Measurements from ENCODE around the gene JADE1.

Gene JADE1

DNA sequence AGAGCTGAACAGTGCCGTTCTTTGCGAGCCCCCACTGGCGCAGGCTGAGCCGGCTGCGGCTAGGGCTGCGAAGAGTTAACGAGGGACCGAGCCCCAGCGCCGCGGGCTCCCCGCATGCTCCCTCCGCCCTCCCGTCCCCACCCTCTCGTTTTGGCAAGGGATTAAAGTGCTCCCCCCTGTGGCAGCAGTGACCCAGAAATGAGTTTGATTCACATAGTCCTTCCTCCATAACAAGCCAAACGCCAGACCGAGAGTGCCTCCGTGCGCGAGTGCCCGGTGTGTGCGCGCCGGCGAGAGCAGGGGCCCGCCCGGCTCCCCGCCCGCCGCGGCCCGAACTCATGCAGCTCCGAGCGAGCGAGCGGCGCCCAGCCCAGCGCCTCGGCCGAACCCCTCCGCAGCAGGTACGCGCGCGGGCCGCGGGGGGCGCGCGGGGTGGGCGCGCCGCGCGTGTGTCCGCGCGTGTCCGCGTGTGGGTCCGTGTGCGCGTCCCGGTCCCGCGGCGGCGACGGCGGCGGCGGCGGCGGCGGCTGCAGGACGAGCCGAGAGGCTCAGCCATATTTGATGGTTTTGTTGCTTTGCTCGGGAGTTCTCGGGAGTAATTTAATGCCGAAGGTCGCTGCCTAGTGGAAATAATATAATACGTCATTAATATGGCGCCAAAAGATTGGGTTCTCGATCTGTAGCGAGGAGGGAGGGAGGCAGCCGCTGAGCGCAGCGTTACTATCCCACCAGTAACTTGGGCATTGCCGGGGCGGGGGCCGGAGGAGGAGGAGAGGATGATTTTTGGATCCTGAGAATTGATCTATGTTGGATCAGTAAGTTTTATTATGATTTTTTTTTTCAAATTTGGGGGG is at the start of gene JADE1:
Gene JADE1 (plus strand): TSS at position 224 of the 854 bp plus-strand sequence. CDS start 22,059 bp downstream, outside the sequence.
- DNase-seq, result peak; percentile 97

DNA sequence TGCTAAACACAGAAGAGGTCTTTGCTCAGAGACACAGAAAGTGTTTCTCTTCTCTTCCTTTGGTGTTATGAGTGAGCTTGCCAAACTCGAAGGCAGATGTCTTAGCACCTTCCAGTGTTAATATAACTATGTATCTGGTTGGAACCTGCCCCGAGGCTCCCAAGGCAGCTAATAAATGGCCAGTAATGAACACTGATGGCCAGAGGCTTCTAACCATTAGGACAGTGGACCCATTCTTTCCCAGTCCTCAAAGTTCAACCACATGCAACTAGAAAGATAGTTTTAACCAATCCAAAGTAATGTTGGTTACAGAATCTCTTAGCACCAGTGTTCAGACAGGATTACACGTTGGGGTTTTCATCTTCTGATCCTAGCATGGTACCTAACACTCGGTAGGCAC is 42.7 kb upstream of the JADE1 start:
- no peak for DNase-seq

DNA sequence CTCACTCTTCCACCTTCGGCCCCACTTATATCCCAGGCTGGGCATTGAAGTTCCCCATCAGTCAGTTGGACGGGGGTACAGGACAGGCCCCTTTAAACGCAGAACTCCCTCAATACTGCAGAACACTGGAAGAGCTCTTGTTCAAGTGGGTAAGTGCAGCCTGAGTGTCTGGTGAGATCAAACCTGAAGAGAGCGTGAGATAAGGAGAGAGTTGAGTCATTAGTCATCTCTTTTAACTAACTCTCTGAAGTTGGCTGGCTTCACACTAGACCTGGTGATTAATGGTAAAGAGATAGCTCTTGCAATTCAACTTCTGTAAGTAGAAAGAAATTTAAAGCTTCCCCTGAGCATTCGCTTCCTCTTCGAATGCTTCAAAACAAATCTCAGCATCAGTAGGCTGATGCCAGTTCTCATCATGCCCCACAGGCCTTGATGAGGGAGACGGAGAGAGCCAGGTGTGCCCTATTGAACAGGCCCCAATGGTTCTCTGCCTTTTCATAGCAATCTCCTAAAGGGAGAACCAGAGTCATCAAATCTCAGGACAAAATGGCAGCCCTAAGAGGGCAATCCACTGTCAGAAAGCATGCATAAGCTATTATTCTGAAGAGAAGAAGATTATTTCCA is 41.0 kb upstream of the JADE1 start:
- peak; percentile 63 for DNase-seq

DNA sequence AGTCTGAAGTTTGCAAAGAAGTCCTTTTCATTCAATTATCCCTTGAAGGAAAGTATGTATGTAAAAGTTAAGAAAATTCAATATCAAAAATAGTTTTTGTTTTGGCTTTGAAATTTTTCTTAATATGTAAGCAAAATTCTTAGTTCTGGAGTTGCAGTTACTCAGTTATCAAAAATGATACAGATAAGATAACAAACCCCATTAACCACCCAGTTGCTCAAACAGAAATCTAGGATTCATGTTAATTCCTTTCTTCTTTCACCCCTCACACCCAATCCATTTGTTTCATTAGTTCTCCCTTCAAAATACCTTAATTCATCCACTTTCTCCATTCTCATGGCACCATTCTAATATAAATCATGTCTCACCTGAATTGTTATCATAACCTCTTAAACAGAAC is 40.5 kb upstream of the JADE1 start:
- DNase-seq, result no peak

DNA sequence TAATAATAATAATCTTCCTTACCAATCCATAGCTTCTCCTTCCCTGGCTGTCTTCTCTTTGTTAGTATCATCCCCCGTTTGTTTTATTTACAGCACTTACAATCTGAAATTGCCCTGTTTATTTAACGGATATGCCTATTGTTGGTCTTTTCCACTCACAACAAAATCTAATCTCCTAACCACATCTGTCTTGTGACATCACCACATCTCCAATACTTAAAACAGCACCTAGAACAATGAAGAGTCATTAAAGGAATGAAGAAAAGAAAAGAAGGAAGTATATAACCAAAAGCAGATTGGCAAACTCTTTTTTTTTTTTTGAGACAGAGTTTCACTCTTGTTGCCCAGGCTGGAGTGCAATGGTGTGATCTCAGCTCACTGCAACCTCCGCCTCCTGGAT is 38.7 kb upstream of the JADE1 start:
- no peak for DNase-seq

DNA sequence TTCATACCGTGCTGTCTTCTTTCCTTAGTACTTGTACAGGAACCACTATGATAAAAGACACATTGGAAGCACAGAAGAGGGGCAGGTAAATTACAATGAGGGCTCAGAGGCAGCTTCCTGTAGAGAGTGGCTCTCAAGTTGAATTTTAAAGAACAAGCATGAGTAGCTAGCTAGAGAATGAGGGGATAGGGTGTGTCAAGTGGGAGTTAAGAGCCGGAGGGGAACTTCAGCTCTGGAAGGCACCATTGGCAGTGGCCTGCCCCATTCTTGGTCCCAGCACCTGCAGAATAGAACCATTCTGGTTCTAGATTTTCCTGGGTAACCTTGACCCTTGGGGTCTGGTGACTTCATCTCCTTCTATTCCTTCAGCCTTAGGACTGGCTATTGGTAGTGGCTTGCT is 34.0 kb upstream of the JADE1 start:
- DNase-seq, result no peak

DNA sequence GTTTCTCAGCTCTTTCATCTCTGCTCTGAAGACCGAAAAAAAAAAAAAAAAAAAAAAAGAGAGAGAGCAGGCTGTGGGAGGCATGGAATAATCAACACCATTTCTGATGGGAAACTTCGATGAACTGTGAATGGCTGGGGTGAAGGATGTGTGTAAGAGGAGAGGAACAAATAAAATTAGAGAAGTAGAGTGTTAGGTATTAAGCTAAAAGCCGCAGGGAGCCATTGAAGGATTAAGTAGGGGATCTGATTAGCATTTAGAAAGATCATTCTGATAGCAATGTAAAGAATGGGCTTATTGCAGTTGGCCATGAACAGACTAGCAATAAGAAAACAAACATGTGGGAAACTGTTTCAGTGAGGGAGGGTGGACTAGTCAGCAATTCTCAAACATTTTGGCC is 33.6 kb upstream of the JADE1 start:
- DNase-seq, result no peak

DNA sequence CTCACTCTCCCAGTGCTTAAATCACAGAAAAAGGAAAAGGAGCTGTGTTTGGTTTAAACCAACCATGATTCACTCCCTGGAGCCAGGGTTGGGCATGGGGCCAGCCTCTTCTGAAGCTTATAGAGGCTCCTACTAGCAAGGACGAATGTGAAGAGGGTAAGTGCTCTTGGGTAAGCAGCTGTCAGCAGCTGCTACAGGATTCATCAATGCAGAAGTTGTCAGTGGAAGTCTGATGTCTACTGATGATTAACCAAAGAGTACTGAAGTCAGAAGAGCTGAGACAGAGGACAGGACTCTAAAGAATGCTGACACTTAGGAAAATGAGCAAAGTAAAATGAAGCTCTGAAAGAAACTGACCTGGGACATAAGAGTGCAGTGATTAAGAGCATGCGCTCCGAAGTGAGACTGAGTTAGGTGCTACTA is 32.7 kb upstream of the JADE1 start:
- DNase-seq, result peak; percentile 100

DNA sequence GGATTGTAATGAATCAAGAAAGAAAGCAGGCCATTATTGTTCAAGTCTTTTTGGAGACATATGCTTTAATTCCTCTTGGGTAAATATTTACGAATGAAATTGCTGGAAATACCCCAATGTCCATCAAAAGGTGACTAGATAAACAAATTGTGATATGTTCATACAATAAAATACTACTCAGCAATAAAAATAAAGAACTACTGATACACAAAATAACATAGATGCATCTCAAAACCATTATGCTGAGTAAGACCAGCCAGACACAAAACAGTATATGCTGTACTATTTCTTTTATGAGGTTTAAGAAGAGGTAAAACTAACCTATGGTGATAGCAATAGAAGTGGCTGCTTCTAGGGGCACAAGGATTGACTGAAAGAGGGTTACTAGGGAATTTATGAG is 28.8 kb upstream of the JADE1 start:
- DNase-seq, result no peak

DNA sequence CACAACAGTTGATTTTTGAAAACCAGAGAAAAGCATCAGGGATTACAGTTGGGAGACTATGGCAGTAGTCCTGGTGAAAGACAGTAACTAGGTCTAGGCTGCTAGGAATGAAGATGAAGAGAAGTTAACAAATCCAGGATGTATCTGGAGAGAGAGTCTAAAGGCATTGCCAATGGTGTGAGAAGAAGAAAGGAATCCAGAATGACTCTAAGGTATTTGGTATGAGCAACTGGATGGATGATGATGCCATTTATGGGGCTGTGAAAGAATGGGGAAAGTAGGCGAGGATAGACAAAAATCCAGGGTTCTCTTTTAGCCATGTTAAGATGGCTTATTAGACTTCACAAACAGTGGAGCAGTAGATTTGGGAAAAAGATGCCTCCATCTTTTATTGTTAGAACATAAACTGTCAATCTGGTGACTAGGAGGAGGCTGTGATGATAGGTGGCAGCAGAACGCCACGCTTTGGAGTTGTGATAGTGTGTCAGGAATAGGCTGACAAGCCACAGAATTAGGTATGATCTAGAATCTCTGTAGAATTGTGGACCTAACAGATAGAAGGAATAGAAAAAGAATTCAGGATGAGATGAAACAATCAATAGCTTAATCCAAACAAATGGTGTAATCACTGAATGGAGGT is 27.3 kb upstream of the JADE1 start:
- peak; percentile 59 for DNase-seq

DNA sequence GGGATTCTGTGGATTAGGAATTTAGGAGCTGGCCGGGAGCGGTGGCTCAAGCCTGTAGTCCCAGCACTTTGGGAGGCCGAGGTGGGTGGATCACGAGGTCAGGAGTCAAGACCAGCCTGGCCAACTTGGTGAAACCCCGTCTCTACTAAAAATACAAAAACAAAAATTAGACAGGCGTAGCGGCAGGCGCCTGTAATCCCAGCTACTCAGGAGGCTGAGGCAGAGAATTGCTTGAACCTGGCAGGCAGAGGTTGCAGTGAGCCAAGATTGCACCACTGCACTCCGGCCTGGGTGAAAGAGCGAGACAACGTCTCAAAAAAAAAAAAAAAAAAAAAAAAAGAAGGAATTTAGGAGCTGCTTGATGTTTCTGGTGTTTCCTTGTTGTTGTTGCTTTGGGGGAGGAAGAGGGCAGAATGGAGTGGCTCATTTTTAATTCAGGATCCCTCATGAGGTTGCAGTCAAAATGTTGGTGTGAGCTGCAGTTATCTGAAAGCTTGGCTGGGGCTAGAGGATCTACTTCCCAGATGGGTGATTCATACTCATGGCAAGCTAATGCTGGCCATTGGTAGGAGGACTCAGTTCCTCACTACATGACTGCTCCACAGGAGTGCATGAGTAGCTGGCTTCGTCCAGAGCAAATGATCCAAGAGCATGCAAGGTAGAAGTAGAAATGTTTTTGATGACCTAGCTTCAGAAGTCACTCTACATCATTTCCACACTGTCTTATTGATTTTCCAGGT is 26.5 kb upstream of the JADE1 start:
- DNase-seq, result peak; percentile 55

DNA sequence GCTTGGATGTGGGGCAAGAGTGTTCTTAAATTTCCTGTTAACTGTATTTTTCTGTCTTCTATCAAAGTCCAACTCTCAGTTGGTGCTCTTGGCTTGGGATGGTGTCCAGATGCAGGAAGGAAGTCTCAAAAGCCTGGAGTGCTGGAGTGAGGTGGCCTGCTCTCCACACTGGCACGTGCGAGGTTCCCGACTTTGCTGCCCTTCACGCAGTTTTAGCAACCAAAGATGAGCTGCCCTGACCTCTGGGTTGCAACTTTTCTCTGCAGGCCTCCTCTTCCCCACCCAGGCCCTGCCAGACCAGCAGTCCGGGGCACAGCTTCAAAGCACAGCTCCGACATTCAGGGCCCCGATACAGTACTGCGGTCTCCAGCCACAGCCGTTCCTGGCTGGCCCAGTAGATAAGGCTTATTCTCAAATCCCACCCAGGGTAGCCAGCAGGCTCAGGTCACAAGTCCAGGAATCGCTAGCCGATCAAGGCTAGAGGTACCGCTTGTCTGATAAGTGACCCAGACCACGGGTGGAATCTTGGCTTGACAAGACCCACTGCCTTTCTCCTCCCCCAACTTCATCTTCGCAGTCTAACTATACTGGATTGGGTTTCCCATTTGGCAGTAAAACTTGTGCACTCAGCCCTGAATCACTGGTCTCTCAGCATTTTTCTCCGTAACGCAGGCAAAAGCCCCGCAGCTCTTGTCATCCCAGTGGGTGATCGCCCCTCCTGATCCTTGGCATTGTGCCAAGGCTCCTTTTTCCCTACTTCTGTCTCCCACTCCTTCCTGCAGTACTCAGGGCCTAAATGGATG is 21.8 kb upstream of the JADE1 start:
- DNase-seq, result peak; percentile 40

DNA sequence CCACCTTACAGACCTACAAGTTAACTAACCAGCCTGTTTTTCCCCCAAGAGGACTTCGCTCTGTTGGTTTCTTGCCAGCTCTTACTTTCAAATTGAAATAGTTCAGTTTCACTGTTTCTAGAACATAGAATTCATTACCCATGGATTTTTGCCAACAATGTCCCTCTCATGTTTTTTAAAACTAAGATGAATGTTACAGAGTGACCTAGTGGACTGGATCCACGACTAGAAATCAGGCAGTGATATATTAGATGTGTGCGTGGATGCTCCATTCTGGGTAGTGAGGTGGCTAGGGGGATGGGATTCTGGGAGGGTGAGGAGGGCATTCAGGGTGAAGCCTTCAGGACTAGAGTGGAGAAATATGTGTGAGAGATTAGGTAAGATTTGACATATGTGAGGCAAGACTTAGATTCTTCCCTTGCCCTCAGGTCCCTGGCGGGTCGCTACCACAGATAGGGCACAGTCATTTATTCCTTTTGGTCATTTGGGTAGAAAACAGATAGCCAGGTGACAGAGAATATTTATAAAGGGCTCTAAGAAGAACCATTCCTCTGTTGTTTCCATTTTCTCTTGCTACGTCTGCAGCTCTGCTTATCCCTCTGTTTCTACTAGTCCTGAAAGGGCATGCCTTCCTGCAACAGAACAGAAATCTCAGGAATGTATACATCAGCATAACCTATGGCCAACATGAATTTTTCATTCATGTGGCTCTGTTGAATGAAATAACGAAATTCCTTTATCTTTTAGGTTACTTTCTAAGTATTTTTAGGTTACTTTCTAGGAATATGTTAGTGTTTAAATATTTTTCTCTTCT is 15.4 kb upstream of the JADE1 start:
- peak; percentile 66 for DNase-seq

DNA sequence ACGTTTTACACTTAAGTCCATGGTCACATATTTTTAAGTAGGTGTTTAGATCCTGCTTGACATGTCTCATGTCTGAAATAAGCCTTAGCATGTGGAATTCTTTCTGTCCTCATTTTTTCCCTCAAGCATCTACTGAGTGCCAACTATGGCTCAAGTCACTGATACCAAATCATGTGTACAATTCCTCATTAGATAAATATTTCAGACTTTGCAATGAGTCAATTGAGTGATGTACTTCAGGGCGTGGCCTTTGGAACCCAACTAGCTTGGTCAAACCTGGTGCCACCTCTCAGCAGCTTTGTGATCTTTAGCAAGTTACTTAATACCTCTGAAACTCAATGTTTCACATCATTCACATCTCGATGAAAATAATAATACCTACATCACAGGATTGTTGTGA is 12.6 kb upstream of the JADE1 start:
- no peak for DNase-seq

DNA sequence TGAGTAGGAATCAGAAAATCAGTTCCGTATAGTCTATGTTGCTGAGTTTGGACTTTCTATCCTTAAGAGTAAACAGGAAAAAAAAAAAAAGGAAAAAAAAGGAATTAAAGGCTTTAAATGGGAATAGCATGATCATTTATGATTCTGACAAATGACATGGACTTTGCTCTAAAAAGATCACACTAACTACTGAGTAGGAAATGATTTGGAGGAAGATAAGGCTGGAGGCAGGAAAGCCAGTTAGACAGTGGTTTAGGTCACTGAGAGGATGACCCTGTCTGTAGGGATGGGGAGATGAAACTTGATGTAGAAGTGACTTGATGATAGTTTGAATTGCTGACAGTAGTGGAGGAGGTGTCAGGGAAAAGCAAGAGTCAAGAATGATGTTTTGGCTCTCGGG is 9.2 kb upstream of the JADE1 start:
- DNase-seq, result no peak

DNA sequence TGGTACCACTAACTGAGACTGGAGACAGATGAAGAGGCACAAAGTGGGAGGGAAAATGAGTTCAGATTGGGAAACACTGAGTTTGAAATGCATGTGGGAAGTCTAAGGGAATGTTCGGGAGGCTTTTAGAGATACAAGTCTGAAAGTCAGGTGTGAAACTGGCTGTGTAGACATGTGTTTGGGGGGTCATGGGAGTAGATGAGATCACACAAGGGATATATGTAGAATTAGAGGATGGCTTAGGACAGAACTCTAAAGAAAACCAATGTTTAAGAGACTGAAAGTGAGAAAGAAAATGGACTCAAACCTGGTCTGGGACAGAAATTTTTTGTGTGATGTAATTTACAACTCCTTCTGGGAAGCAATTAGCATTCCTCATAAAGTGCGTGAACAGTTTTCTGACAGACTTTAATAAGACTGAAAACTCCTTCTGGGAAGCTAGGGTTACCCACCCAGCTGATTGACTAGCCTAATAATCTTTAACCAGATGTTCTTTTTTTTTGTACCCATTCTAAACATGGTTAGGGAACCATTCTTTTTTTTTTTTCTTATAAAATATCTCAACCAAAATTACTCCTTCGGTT is 8.7 kb upstream of the JADE1 start:
- DNase-seq, result no peak

DNA sequence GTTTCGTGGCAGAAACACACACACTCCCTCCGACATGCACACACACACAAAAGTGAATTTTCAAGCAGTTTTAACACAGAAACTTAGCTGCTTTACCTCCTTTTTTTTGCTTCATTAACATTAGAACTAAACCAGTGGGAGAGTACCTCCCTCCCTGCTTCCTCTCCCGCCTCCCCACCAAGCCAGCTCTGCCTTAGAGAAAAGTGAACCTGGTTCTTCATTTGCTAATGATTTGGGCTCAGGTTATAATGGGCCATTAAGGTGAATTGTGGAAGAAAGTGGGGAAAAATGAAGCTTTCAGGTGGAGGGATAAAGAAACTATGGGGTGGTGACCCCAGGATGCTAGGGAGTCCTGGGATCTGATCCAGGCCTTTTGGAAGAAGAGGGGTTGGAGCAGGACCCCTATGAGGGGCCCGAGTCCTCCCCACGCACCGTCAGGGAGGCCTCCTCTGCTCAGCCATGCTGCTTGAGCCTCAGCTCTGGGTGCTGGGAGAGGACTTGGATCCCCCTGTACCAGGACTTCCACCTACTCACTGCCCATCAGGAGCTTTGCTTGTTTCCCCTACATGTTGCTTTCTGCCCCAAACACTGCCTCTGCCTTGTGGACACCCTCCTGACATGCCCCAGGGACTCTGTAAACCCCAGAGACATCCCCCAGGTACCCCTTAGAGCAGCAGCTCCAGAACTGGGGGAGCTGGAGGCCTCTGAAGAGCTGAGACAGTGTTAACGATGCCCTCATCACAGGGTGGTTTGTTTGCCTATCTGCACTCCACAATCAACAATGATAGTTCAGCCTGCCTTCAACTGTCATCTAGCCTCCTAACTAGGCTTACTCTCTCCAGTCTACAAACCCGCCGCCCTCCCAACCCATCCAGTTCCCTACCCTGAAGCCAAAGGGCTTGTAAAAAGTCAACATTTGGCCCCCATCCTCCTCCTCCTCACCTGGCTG is 6.5 kb upstream of the JADE1 start:
- no peak for DNase-seq

DNA sequence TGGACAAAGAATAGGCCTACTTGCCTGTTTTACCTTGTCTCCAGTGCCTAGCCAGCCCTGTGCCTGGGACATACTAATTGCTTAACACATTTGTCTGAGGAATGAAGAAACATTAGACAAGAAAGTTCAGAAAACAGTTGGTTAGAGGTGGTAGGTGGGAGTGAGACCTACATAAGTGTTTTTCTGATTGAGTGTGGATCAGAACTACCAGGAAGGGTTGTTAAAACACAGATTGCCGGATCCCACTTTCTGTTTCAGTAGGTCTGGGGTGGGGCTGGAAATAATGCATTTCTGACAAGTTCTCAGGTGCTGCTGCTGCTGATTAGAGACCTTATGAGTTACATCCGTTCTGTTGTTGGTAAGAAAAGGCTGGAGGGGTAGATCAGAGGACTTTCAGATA is 5.7 kb upstream of the JADE1 start:
- no peak for DNase-seq

DNA sequence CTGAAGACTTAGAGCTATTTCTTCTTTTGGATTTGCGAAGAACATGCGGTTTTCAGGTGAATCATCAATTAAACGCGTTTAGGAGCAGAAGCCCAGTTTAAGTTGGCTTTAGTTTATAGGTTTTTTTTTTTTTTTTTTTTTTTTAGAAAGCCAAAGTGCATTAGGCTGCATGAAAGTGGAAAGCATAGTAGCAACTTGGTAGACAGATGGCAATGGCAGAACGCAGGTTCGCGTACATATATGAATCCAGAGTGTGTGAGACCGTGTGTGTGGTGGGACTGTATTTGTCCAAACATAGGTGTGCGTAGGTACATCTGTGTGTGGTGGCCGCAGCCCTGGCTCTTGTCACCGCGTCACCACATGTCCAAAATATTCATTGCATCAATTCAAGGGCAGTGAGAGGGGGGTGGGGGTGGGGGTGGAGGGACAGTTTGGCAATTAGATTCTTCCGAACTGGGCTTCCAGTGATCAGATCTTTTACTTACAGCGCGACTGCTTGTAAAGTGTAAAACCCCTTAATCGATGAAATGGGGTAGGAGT is 901 bp downstream of the JADE1 start:
- no peak for DNase-seq

Measured in fibroblast of skin of right biceps (primary cell).